ENCODE results near the gene GRK5.

The GRK5 gene

DNA sequence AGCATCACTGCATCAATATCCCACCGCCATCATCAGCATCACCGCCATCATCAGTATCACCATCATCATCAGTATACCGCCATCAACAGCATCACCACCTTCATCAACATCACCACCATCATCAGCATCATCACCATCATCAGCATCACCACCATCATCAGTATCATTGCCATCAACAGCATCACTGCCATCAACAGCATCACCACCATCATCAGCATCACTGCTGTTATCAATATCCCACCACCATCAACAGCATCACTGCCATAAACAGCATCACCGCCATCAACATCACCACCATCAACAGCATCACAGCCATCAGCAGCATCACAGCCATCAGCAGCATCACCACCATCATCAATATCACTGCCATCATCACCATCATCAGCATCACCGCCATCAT lies 219.3 kb downstream of the GRK5 start:
- Histone ChIP-seq H2AFZ (ENCODE audit: low read depth, low read length, severe bottlenecking) (no peak overlapping the region), H3K4me2 (ENCODE audit: low read depth, low read length, poor library complexity, severe bottlenecking) (no peak overlapping the region), H3K27ac (ENCODE audit: low read depth, low read length) (no peak overlapping the region), H3K9me2 (replicated peaks; ENCODE audit: insufficient read depth, low read length) (no peaks in the 10 kb centered on the region), H3F3A (ENCODE audit: insufficient read depth) (no peaks in the 10 kb centered on the region), H3K79me2 (ENCODE audit: insufficient read depth, low read length) (no peaks in the 10 kb centered on the region), H3K4me3 (ENCODE audit: insufficient read depth, low read length, poor library complexity, severe bottlenecking) (no peak overlapping the region), H3K27me3 (ENCODE audit: low read length) (no peaks in the 10 kb centered on the region), H3K9me3 (ENCODE audit: insufficient read depth, low read length) (no peaks in the 10 kb centered on the region), H3K9ac (ENCODE audit: low read length) (no peak overlapping the region), H3K36me3 (ENCODE audit: low read length) (no peaks in the 10 kb centered on the region), H4K20me1 (ENCODE audit: low read depth, low read length) (no peaks in the 10 kb centered on the region)
- TF ChIP-seq EZH2phosphoT487 (conservative IDR thresholded peaks at IDR 0.05; ENCODE audit: low read length): no peak
- TF ChIP-seq, protein P1, sequence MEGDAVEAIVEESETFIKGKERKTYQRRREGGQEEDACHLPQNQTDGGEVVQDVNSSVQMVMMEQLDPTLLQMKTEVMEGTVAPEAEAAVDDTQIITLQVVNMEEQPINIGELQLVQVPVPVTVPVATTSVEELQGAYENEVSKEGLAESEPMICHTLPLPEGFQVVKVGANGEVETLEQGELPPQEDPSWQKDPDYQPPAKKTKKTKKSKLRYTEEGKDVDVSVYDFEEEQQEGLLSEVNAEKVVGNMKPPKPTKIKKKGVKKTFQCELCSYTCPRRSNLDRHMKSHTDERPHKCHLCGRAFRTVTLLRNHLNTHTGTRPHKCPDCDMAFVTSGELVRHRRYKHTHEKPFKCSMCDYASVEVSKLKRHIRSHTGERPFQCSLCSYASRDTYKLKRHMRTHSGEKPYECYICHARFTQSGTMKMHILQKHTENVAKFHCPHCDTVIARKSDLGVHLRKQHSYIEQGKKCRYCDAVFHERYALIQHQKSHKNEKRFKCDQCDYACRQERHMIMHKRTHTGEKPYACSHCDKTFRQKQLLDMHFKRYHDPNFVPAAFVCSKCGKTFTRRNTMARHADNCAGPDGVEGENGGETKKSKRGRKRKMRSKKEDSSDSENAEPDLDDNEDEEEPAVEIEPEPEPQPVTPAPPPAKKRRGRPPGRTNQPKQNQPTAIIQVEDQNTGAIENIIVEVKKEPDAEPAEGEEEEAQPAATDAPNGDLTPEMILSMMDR (IDR thresholded peaks at IDR 0.05; ENCODE audit: insufficient read depth, low read length, poor library complexity, severe bottlenecking): no peak

DNA sequence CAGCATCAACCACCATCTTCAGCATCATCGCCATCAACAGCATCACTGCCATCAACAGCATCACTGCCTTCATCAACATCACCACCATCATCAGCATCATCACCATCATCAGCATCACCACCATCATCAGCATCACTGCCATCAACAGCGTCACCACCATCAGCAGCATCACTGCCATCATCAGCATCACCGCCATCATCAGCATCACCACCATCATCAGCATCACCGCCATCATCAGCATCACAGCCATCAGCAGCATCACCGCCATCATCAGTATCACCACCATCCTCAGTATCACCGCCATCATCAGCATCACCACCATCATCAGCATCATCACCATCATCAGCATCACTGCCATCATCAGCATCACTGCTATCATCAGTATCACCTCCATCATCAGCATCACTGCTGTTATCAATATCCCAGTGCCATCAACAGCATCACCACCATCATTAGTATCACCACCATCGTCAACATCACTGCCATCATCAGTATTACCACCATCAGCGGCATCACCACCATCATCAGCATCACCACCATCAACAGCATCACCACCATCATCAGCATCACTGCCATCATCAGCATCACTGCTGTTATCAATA lies 220.0 kb downstream of the GRK5 start:
- Histone ChIP-seq H3K4me2 (ENCODE audit: low read depth, low read length, poor library complexity, severe bottlenecking) (no peak overlapping the region), H3K36me3 (ENCODE audit: low read length) (no peaks in the 10 kb centered on the region), H3K79me2 (ENCODE audit: insufficient read depth, low read length) (no peaks in the 10 kb centered on the region), H3F3A (ENCODE audit: insufficient read depth) (no peaks in the 10 kb centered on the region), H3K27ac (ENCODE audit: low read depth, low read length) (no peak overlapping the region), H3K9me2 (replicated peaks; ENCODE audit: insufficient read depth, low read length) (no peaks in the 10 kb centered on the region), H3K9ac (ENCODE audit: low read length) (no peak overlapping the region), H3K27me3 (ENCODE audit: low read length) (no peaks in the 10 kb centered on the region), H3K9me3 (ENCODE audit: insufficient read depth, low read length) (no peaks in the 10 kb centered on the region), H4K20me1 (ENCODE audit: low read depth, low read length) (no peaks in the 10 kb centered on the region), H2AFZ (ENCODE audit: low read depth, low read length, severe bottlenecking) (no peak overlapping the region), H3K4me3 (ENCODE audit: insufficient read depth, low read length, poor library complexity, severe bottlenecking) (no peak overlapping the region)
- TF ChIP-seq, protein P1 (IDR thresholded peaks at IDR 0.05; ENCODE audit: insufficient read depth, low read length, poor library complexity, severe bottlenecking): no peak
- no peak for TF ChIP-seq EZH2phosphoT487 (conservative IDR thresholded peaks at IDR 0.05; ENCODE audit: low read length)

DNA sequence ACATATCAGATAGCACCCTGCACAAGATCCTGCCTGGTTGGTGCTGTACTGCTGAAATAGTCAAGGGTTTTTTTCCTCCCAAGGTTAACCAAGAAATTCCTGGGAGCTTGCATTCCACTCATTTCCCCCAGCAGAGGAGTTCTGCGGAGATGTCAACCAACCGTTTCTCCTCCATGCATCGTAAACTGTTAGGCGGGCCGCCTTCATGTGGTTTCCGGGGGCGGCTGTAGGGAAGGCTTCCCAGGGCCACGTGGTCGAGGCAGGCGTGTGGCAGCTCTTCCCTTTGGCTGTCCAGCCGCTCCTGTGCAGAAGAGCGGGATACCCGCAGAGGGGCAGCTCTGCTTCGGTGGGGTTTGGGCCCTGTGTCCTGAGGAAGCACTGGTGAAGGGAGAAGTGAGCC lies 221.4 kb downstream of the GRK5 start:
- Histone ChIP-seq H3K9me2 (replicated peaks; ENCODE audit: insufficient read depth, low read length) (no peaks in the 10 kb centered on the region), H3K4me2 (ENCODE audit: low read depth, low read length, poor library complexity, severe bottlenecking) (no peak overlapping the region), H3K27ac (ENCODE audit: low read depth, low read length) (no peak overlapping the region), H3K79me2 (ENCODE audit: insufficient read depth, low read length) (no peaks in the 10 kb centered on the region), H3F3A (ENCODE audit: insufficient read depth) (no peaks in the 10 kb centered on the region), H3K36me3 (ENCODE audit: low read length) (no peaks in the 10 kb centered on the region), H3K9ac (ENCODE audit: low read length) (no peak overlapping the region), H4K20me1 (ENCODE audit: low read depth, low read length) (no peaks in the 10 kb centered on the region), H3K4me3 (ENCODE audit: insufficient read depth, low read length, poor library complexity, severe bottlenecking) (no peak overlapping the region), H3K27me3 (ENCODE audit: low read length) (no peaks in the 10 kb centered on the region), H3K9me3 (ENCODE audit: insufficient read depth, low read length) (no peaks in the 10 kb centered on the region; the same call in 1 of the 2 replicates), H2AFZ (ENCODE audit: low read depth, low read length, severe bottlenecking) (no peak overlapping the region)
- TF ChIP-seq EZH2phosphoT487 (conservative IDR thresholded peaks at IDR 0.05; ENCODE audit: low read length): no peak
- TF ChIP-seq, protein P1 (IDR thresholded peaks at IDR 0.05; ENCODE audit: insufficient read depth, low read length, poor library complexity, severe bottlenecking): no peak
